ENCODE data around the gene CT45A10. TPM values are rescaled to one million over a fixed set of nuclear protein-coding genes. Genes with fewer than 3 reads are reported as not detected.
"Not testable (repeated sequence)": the region's sequence is repeated elsewhere in the genome, so short reads cannot be mapped to it uniquely, and the experiment has no call there.

The CT45A10 gene
- total RNA-seq: not detected in 3 replicates

- Mint-ChIP-seq H3K27me3 (ENCODE audit: low read depth) (no peaks in the 10 kb centered on the region), H3K27ac (no peak within 1 kb of the TSS), H3K4me1 (no peaks in the 10 kb centered on the region), H3K9me3 (peaks cover 60% of the 10 kb centered on the region), H3K4me3 (no peak within 1 kb of the TSS), H3K36me3 (no peaks in the 10 kb centered on the region)
- no peak for DNase-seq (ENCODE audit: low spot score in 2 of 2, unreplicated experiment in 2 of 2)
- no peak for TF ChIP-seq CTCF (IDR thresholded peaks at IDR 0.05; ENCODE audit: unreplicated experiment)
These were observed at the start of gene CT45A10, which contains the start of gene SAGE1 for GRCh38 chrX:135893294-135893817. TSS of gene CT45A10 (minus strand) at chrX:135893444. CDS start at chrX:135885344, 8,100 bp downstream. TSS of gene SAGE1 (plus strand) at chrX:135893716. CDS start at chrX:135896243, 2,527 bp downstream.

GRCh38 chrX:135931644-135932487 is 38.6 kb upstream of the CT45A10 start:
- Mint-ChIP-seq H3K27ac (no peak overlapping the region), H3K36me3 (no peaks in the 10 kb centered on the region), H3K4me1 (no peaks in the 10 kb centered on the region), H3K9me3 (peaks cover 10% of the 10 kb centered on the region), H3K27me3 (ENCODE audit: low read depth) (peaks cover 3% of the 10 kb centered on the region), H3K4me3 (no peak overlapping the region)
- DNase-seq (ENCODE audit: low spot score in 2 of 2, unreplicated experiment in 2 of 2): peak in 1 of 2 experiments; percentile 45
- peak; percentile 19 for TF ChIP-seq CTCF (IDR thresholded peaks at IDR 0.05; ENCODE audit: unreplicated experiment)

- Mint-ChIP-seq H3K9me3 (peaks cover 12% of the 10 kb centered on the region), H3K4me1 (no peaks in the 10 kb centered on the region), H3K4me3 (no peak overlapping the region), H3K27me3 (ENCODE audit: low read depth) (peaks cover 3% of the 10 kb centered on the region), H3K27ac (no peak overlapping the region), H3K36me3 (no peaks in the 10 kb centered on the region)
- no peak for TF ChIP-seq CTCF (IDR thresholded peaks at IDR 0.05; ENCODE audit: unreplicated experiment)
- no peak for DNase-seq (ENCODE audit: low spot score in 2 of 2, unreplicated experiment in 2 of 2)
These were observed 34.7 kb upstream of the CT45A10 start for GRCh38 chrX:135927897-135928296.

- Mint-ChIP-seq H3K4me1 (no peaks in the 10 kb centered on the region), H3K27me3 (ENCODE audit: low read depth) (peaks cover 2% of the 10 kb centered on the region), H3K9me3 (peaks cover 33% of the 10 kb centered on the region), H3K36me3 (no peaks in the 10 kb centered on the region), H3K4me3 (no peak overlapping the region), H3K27ac (no peak overlapping the region)
- no peak for DNase-seq (ENCODE audit: low spot score in 2 of 2, unreplicated experiment in 2 of 2)
- no peak for TF ChIP-seq CTCF (IDR thresholded peaks at IDR 0.05; ENCODE audit: unreplicated experiment)
These were observed 30.1 kb upstream of the CT45A10 start for GRCh38 chrX:135923353-135923752.

- H3K27me3 Mint-ChIP-seq (ENCODE audit: low read depth); DNase-seq (ENCODE audit: low spot score in 2 of 2, unreplicated experiment in 2 of 2); H3K4me1 Mint-ChIP-seq; H3K36me3 Mint-ChIP-seq; H3K4me3 Mint-ChIP-seq; H3K27ac Mint-ChIP-seq: not testable (repeated sequence)
- peaks cover 58% of the 10 kb centered on the region for H3K9me3 Mint-ChIP-seq
These were observed 27.3 kb upstream of the CT45A10 start for GRCh38 chrX:135920516-135920915.

GRCh38 chrX:135914404-135914803 is 21.2 kb upstream of the CT45A10 start:
- no peak for TF ChIP-seq CTCF (IDR thresholded peaks at IDR 0.05; ENCODE audit: unreplicated experiment)
- no peak for DNase-seq (ENCODE audit: low spot score in 2 of 2, unreplicated experiment in 2 of 2)
- Mint-ChIP-seq H3K27me3 (ENCODE audit: low read depth) (no peaks in the 10 kb centered on the region), H3K4me1 (no peaks in the 10 kb centered on the region), H3K27ac (no peak overlapping the region), H3K9me3 (peaks cover 79% of the 10 kb centered on the region), H3K36me3 (peaks cover 1% of the 10 kb centered on the region), H3K4me3 (no peak overlapping the region)
